HuH-7.5 (cell line): ENCODE measurements around the gene IRF2.

Source experiments
- DNase-seq: peaks from one replicate; pipeline ENCODE4 v3.0.0; 2011; ENCODE audit warnings: low spot score

The IRF2 gene

DNA sequence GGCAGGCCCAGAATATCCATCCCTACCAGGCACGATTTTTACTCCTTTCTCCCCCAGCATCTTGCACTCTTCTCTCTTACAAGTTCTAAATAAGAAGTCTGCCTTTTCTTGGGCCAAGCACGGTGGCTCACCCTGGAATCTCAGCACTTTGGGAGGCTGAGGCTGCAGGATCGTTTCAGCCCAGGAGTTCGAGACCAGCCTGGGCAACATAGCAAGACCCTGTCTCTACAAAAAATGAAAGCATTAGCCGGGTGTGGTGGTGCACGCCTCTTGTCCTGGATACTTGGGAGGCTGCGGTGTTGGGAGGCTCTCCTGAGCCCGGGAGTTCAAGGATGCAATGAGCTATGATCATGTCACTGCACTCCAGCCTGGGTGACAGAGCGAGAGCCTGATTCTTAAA, 64.8 kb downstream of the IRF2 start:
- no peak for DNase-seq

DNA sequence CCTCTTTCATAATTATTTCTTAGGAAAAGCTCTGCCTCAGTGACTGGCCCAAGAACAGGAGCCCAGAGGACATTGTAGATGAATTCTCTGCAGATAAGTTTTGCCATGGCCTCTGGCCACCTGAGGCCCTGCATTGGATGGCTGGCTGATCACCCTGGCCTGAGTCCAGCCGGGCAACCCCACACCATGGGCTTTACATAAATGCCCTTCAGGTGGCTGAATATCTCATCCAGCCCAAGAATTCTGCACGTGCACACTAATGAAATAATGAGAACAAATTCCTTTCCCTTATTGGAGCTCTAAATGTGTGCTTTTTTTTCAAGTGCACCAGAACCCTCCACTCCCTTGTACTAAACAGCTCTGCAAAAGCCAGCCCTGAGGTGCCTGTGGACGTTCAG, 65.7 kb downstream of the IRF2 start:
- DNase-seq: no peak

- no peak for DNase-seq
Observed at GRCh38 chr4:184408021-184408683, 66.2 kb downstream of the IRF2 start.

DNA sequence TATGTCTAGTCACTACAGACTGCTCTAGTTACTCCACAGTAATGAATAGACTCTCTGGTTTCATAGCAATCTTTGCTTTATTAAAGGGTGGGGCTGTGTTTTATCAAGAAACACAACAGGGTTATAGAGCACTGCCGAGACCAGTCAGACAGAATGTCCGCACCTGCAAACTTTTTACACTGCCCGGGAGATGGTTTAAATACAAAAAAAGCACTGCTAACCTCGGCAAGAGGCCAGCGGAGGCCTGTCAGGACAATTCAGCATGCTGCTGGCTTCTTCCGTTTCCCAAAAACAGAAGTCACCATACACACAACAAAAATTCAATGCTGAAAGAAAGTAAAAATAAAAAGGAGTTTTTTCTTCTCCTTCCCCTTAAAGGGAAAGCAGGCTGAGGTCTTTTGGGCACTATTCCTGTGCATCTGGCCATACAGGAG, 67.4 kb downstream of the IRF2 start:
- no peak for DNase-seq

GRCh38 chr4:184404047-184404446, 70.3 kb downstream of the IRF2 start:
- DNase-seq: no peak

- DNase-seq: no peak
Observed at GRCh38 chr4:184403384-184403781, 71.0 kb downstream of the IRF2 start.

- DNase-seq: no peak
Observed at GRCh38 chr4:184402740-184403383, 71.5 kb downstream of the IRF2 start.

GRCh38 chr4:184402239-184402638, 72.1 kb downstream of the IRF2 start:
- DNase-seq: no peak

DNA sequence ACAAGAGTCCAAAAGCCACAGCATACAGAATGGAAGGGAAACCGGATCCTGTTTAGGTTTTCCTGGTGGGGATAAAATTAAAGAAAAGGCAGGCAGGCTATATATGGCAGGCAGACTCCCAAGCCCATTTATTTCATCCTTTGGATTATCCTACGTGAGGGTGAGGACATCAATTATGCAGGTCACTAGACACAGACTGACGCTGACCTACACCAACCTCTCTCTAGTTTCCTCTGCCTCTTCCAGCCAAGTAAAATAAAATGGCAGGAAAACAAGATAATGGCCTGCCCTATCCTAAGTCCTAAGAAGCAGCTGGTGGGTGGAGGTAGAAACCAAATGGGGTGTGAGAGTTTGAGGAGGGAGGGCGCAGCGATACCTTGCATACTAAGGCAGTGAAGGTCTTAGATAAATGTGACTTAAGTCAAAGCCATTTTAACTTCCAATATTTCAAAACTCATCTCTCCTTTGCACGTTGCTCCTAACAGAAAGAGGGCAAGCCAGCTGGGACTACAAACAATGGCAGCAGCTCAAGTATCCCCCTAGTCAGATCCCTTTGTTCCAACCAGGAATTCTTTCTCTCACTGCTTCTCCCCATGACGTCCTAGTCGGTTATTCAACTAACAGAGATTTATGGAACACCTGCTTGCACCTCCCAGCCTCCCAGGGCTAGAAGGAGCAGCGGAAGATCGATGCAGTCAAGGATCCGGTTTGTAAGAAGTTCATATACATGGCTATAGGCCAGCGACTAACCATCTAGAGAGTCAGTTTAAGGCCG, 72.8 kb downstream of the IRF2 start:
- no peak for DNase-seq

DNA sequence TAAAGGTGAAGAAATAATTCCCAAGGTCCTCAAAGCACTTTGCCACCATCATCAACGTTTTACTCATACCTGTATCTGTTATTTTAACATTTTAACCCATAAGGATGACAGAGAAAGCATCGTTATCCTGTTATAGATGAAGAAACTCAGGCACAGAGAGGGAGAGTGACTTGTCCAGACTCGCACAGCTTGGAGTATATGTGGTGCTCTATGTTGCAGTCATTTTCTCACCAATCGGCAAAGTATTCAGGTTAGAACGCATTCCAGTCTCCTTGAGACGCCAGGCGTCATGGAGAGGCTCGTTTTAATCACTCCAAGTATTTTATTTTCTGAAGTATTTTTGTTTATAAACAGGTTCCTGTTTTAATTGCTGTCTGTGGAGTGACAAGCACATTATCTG, 73.5 kb downstream of the IRF2 start:
- no peak for DNase-seq

DNA sequence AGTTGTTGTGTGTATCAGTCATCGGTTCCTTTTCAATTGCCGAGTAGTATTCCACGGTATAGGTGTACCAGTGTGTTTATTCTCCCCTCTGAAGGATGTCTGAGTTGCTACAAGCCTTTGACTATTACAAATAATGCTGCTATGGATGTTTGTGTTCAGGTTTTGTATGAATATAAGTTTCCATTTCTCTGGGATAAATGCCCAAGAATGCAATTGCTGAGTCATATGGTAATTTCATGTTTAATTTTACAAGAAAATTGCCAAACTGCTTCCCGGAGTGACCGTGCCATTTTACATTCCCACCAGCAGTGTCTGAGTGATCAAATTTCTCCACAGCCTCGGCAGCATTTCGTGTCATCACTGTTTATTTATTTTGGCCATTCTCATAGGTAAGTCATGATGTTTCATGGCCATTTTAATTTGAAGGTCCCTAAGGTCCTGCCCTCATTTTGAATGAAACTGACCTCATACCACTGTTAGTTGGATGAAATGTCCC, 73.9 kb downstream of the IRF2 start:
- no peak for DNase-seq

DNA sequence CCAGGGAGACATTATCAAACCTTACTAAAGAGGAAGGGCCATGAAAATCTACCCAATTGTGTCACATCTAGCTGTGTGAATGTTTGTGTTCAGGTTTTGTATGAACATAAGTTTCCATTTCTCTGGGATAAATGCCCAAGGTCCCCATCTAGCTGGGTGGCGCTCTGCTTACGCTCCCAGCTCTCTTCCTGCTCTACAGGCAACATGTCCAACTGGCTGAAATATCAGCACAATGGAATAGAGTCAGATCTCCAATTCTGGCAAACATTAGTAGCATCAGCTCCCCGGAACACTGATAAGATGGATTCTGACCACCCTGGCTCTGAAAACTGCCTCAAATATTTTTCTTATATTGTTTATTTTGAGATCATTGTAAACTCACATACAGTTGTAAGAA, 74.8 kb downstream of the IRF2 start:
- no peak for DNase-seq

DNA sequence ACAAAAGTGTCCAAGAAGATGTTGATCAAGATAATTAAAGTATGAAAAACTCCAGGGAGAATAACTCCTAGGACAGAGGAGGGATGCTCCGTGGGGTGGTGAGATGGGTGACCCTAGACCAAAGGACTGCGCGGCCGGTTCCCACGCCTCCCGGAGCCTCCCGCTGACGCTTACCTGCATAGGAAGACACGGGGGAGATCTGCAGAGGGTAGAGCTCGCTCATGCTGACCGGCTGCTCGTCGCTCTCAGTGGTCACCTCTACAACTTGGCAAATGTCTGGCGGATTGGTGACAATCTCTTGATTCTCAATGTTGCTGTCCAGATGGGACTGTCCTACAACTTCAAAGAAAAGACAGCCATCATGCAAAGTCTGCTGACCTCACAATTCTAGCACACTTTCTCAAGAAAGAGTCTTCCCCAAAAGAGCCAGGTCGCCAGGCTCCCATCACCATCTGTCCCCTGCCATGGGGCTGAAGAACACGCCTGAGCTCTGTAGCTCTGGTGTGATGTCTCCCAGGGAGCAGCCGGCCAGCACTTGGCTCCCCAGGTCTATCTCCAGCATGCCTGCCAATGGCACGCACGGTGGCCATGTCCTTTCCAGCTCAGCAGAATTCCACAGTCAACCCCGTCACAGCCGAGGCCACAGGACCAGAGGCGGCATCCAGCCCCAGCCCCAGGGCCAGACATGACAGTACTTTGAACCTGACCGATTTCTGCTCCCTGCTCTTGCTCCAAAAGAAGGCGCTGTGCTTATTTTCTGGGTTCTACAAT, 75.4 kb downstream of the IRF2 start:
- DNase-seq: no peak

GRCh38 chr4:184397516-184398163, 76.7 kb downstream of the IRF2 start:
- no peak for DNase-seq

DNA sequence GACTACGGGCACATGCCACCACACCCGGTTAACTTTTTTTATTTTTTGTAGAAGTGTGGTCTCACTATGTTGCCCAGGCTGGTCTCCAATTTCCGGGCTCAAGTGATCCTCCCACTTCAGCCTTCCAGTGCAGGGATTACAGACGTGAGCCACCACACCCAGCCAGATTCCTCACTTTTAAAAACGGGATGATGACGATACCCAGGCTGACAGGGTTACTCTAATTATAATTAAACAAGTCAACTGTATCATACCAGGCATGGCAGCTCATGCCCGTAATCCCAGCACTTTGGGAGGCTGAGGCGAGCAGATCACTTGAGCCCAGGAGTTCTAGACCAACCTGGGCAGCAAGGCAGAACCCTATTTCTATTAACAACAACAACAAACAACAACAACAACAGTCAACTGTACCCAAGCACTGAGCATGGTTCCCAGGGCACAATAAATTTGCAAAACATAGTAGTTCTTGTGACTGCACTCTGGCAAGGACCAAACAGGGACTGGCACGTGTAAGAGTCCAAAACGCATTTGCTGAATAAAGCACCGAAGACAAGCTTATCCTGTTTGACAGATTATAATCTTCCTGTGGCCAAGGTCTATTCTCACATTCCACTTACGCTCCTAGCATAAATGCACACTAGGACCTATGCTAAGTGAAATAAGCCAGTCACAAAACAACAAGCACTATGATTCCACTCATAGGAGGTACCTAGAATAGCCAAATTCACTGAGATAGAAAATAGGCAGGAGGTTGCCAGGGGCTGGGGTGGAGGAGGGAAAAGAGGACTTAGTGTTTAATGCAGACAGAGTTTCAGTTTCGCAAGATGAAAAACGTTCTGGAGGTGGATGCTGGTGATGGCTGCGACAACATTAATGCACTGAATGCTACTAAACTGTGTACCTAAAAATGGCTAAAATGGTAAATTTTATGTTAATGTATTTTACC, 77.5 kb downstream of the IRF2 start:
- DNase-seq: no peak

GRCh38 chr4:184395971-184396391, 78.4 kb downstream of the IRF2 start:
- DNase-seq: no peak

- DNase-seq: no peak
Observed at GRCh38 chr4:184395451-184395917, 78.9 kb downstream of the IRF2 start.

GRCh38 chr4:184392748-184393559, 81.4 kb downstream of the IRF2 start:
- DNase-seq: no peak

DNA sequence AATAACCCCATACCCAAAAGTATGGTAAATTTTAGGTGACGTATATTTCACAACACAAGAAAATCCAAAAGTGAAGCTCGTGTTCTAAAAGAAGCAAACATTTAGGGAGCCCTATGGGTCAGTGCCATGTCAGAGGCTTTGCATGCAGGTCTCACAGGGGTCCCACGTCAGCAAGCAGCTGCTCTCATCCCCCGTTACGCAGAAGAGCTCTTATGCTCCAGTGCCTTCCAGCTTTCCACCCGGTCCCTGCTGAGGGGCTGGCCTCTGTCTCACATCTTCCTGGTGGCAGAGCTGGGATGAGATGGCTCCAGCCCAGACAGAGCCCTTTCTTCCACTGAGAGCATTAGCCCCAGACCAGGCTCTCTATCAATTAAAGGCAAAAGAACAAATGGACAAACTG, 82.0 kb downstream of the IRF2 start:
- no peak for DNase-seq
